Stimulated activated CD8-positive, alpha-beta memory T cell treated with anti-CD3 and anti-CD28 coated beads, Interleukin-2, amount 100 ng/mL, for 1 hour (primary cell): ENCODE results near the gene FOXP4.
"Not testable (repeated sequence)": the region's sequence is repeated elsewhere in the genome, so short reads cannot be mapped to it uniquely, and the experiment has no call there.

Experiments used
- DNase-seq, 2 donors: peaks; one replicate each; pipeline ENCODE4 v3.0.0-alpha.2; 2020; ENCODE audit warnings: low read depth in 2 of 2

The FOXP4 gene

GRCh38 chr6:41599015-41599851 lies 53.1 kb downstream of the FOXP4 start:
- DNase-seq = no peak

DNA sequence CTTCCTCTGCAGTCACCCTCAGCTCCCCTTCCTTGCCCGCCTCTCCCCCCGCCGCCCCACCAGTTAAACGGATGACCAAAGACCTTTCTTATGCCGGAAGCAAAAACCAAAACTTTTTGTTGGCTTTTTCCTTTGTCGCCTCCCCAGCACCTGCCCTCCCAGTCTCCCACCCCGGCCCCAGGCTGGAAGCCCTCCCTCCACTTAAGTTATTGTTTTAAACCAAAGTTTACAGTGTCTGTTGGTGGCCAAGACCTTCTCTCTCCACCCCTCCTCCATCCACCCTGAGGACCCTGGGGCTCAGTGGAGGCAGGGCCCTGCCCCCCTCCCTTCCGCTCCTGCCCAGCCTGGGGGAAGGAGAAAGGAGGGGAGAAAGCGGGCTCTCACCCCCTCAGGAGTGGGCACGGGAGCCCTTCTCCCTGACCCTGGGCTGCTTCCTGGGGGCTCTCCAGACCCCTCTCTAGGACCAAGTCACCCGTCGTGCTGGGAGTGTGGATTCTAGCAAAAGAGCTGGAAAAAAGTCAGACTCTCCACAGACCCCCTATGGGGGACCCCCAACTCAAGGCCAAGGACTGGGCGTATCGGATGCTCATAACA lies 53.8 kb downstream of the FOXP4 start:
- DNase-seq = no peak

GRCh38 chr6:41600499-41601247 lies 54.5 kb downstream of the FOXP4 start:
- no peak for DNase-seq

GRCh38 chr6:41601248-41601549 lies 55.0 kb downstream of the FOXP4 start:
- DNase-seq = no peak

DNA sequence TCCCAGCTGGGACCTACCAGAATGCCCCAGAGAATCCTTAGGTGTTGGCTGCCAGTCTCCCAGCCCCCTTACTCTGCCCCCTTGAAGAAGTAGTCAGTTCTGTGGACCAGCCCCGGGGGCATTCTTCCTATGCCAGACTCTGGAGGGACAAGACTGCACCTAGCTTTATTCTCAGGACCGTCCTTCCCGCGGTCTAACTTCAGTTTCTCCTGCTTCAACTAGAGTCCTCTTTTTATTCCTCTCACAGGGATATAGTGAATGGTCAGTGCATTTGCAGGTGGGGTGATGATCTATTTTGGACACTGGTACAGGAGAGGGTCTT lies 56.2 kb downstream of the FOXP4 start:
- no peak for DNase-seq

GRCh38 chr6:41602864-41603608 lies 56.9 kb downstream of the FOXP4 start:
- peak; percentile 42 to 54 for DNase-seq

DNA sequence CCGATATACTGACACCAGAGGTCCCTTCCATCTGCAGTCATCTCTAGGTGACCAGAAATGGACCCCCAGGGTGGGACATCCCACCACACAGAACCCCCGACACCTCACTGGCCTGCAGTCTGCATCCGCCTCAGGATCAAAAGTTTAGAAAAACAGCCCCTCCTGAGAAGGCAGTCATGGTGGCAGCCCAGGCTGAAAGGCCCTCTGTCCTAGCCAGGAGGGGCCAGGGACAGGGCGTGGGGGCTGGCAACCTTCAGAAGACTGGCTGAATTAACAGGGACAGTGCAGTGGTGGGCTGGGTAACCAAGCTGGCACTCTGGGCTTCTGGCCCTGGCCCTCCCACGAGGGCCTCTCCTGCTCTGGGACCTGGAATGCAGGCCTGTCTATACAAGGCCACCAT lies 57.8 kb downstream of the FOXP4 start:
- DNase-seq = no peak

- no peak for DNase-seq
Observed at GRCh38 chr6:41605649-41606048, 59.5 kb downstream of the FOXP4 start.

DNA sequence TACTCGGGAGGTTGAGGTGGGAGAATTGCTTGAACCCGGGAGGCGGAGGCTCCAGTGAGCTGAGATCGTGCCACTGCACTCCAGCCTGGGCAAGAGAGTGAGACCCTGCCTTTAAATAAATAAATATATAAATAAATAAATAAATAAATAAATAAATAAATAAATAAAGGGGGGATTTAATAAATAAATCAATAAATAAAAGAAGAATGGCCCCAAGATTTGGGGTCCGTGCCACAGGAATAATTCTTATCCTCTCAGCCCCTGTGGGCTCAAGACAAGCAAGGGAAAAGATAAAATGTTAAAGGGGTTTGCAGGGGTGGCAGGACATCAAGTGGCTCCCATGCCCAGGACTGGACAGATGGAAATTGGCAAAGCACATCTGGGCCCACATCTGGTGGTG lies 60.9 kb downstream of the FOXP4 start:
- no peak for DNase-seq

DNA sequence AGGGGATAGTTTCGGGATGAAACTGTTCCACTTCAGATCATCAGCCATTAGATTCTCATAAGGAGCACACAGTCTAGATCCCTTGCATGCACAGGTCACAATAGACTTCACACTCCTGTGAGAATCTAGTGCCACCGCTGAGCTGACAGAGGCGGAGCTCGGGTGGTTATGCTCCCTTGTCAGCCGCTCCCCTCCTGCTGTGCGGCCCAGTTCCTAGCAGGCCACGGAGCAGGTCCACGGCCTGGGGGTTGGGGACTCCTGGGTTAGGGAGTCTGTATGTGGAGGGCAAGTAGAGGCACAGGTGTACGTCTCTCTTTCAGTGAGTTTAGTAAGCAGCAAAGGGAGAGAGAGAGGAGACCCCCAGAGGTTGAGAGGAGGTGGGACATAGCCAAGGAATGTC lies 61.6 kb downstream of the FOXP4 start:
- DNase-seq = no peak

GRCh38 chr6:41608443-41609151 lies 62.4 kb downstream of the FOXP4 start:
- DNase-seq = no peak

- DNase-seq = no peak
Observed at GRCh38 chr6:41614715-41615114, 68.5 kb downstream of the FOXP4 start.

- no peak for DNase-seq
Observed at GRCh38 chr6:41615311-41615710, 69.1 kb downstream of the FOXP4 start.

- DNase-seq = no peak
Observed at GRCh38 chr6:41618598-41618997, 72.4 kb downstream of the FOXP4 start.

DNA sequence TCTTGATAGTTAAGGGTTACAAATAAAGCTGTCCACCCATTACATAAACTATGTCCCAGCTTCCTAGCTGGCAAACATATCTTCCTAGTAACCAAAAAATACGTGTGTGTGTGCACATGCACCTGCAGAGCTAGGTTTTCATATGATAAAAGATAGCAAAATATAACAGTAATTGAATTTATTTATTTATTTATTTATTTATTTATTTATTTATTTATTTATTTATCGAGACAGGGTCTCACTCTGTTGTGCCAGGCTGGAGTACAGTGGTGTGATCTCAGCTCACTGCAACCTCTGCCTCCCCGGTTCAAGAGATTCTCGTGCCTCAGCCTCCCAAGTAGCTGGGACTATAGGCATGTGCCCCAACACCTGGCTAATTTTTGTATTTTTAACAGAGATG lies 73.0 kb downstream of the FOXP4 start:
- DNase-seq = not testable (repeated sequence)

GRCh38 chr6:41621367-41621766 lies 75.2 kb downstream of the FOXP4 start:
- DNase-seq = no peak

- DNase-seq = no peak
Observed at GRCh38 chr6:41621802-41622201, 75.6 kb downstream of the FOXP4 start.

DNA sequence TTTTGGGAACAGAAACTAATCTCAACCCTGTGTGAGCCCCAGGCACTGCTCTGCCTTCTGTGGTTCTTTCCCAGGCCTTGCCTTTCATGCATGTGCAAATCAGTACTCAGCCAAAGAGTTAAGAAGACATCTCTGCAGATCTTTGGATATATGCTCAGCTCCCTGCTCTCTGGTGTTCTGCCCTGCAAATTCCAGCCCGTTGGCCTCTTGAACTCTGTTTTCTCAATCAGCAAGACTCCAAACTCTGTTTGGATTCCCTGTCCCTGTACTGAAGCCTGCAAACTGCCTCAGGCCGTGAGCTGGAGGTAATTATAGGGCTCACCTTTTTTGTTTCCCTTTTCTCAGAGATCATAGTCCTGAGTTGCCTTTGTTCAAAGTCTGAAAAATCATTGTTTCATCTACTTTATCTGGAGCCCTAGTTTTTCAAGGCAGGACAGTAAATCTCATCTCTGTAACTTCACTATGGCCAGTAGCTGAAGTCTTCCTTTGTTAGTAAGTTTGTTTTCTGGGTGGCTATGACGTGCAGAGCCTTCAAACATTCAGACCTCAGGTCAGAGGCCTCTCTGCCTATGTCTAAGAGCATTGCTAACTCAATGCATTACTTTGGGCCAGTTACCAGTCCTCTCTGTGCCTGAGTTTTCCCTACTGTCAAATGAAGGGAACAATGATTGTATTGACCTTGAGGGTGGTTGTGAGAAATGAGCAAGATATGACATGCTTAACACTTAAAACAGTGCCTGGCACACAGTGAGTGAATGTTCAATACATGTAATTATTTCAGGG lies 76.2 kb downstream of the FOXP4 start:
- no peak for DNase-seq

GRCh38 chr6:41623330-41623729 lies 77.1 kb downstream of the FOXP4 start:
- no peak for DNase-seq

GRCh38 chr6:41624621-41625380 lies 78.6 kb downstream of the FOXP4 start:
- DNase-seq = no peak
